ENCODE measurements around the gene PIK3R5. TPM values are rescaled to one million over a fixed set of nuclear protein-coding genes. Genes with fewer than 3 reads are reported as not detected.

Gene PIK3R5
- total RNA-seq, 1 donor from 2014 or later, result 0.25 TPM

DNA sequence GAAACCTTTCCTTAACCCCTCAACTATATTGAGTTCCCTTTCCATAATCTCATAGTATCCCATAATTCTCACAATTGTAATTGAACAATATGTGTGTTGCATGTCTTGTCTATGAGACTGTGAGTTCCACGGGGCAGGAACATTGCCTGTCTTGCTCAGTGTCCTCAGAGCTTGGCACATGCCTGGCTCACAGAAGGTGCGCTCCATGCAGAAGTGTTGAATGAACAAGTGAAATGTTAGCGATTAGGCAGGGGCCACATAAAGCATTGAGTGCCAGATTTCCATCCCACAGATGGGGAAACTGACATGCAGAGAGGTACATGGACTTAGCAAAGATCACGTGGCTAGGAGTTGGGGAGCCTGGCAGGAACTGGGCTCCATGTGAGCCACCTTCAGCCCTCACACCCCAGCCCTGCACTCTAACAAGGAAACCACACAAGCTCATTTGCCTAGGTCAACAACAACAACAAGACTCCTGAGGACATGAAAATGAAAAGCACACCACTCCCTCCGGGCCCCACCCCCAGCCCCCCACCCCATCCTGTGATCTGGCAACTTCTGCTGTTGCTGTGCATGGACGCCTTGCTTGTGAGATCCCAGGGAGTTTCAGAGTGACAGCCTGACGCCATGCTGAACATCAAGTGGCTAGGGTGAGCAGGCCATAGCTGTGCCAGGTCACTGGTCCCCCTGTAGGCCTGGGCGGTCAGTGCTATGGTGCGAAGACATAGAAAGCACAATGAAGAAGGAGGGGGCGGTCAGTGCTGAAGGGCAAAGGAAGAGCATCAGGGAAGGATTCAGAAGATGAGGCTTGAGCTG is 5.0 kb downstream of the PIK3R5 start:
- peaks cover 3% of the 10 kb centered on the region for H3K9me3 Mint-ChIP-seq
- H3K4me1 Mint-ChIP-seq, result no peaks in the 10 kb centered on the region
- H3K27ac Mint-ChIP-seq, result no peak overlapping the region
- H3K36me3 Mint-ChIP-seq, result no peaks in the 10 kb centered on the region
- TF ChIP-seq CTCF (IDR thresholded peaks at IDR 0.05; ENCODE audit: unreplicated experiment), result no peak
- peaks cover 92% of the 10 kb centered on the region for H3K27me3 Mint-ChIP-seq (ENCODE audit: low read depth)
- DNase-seq (ENCODE audit: low spot score in 2 of 2, unreplicated experiment in 2 of 2), result no peak
- no peak overlapping the region for H3K4me3 Mint-ChIP-seq

GRCh38 chr17:8959312-8959918 is 6.1 kb downstream of the PIK3R5 start:
- Mint-ChIP-seq H3K27ac (no peak overlapping the region), H3K9me3 (peaks cover 3% of the 10 kb centered on the region), H3K36me3 (no peaks in the 10 kb centered on the region), H3K4me1 (no peaks in the 10 kb centered on the region), H3K4me3 (no peak overlapping the region), H3K27me3 (ENCODE audit: low read depth) (peaks cover 87% of the 10 kb centered on the region)
- TF ChIP-seq CTCF (IDR thresholded peaks at IDR 0.05; ENCODE audit: unreplicated experiment), result no peak
- no peak for DNase-seq (ENCODE audit: low spot score in 2 of 2, unreplicated experiment in 2 of 2)

GRCh38 chr17:8957721-8958120 is 7.8 kb downstream of the PIK3R5 start:
- H3K27me3 Mint-ChIP-seq (ENCODE audit: low read depth), result peaks cover 79% of the 10 kb centered on the region
- no peak for DNase-seq (ENCODE audit: low spot score in 2 of 2, unreplicated experiment in 2 of 2)

DNA sequence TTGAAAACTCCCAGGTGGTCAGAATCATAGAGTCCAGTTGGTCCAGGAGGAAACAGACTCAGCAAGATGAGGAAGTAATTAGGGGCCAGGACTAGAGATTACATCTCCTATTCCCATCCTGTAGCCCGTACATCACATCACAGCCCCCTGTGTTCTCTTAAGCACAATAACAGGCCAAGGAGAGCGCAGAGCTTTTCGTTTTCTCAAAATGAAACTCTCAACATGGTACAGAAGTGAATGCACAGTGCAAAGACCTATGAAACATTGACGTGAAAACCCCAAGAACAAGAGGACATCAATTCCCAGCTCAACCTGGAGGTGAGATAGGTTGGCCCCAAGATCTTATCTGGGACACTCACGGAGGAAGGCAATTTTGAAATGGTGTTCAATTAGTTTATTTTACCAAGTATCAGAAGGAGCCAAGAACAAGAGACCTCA is 9.0 kb downstream of the PIK3R5 start:
- no peak overlapping the region for H3K27ac Mint-ChIP-seq
- DNase-seq (ENCODE audit: low spot score in 2 of 2, unreplicated experiment in 2 of 2), result no peak
- H3K36me3 Mint-ChIP-seq, result no peaks in the 10 kb centered on the region
- H3K27me3 Mint-ChIP-seq (ENCODE audit: low read depth), result peaks cover 76% of the 10 kb centered on the region
- no peak for TF ChIP-seq CTCF (IDR thresholded peaks at IDR 0.05; ENCODE audit: unreplicated experiment)
- H3K9me3 Mint-ChIP-seq, result peaks cover 4% of the 10 kb centered on the region
- no peak overlapping the region for H3K4me3 Mint-ChIP-seq
- no peaks in the 10 kb centered on the region for H3K4me1 Mint-ChIP-seq

More at GRCh38 chr17:8957721-8958120, 7.8 kb downstream of the PIK3R5 start:
- H3K36me3 Mint-ChIP-seq, result no peaks in the 10 kb centered on the region
- H3K4me1 Mint-ChIP-seq, result no peaks in the 10 kb centered on the region
- no peak for TF ChIP-seq CTCF (IDR thresholded peaks at IDR 0.05; ENCODE audit: unreplicated experiment)
- no peaks in the 10 kb centered on the region for H3K9me3 Mint-ChIP-seq
- H3K4me3 Mint-ChIP-seq, result no peak overlapping the region
- H3K27ac Mint-ChIP-seq, result no peak overlapping the region

DNA sequence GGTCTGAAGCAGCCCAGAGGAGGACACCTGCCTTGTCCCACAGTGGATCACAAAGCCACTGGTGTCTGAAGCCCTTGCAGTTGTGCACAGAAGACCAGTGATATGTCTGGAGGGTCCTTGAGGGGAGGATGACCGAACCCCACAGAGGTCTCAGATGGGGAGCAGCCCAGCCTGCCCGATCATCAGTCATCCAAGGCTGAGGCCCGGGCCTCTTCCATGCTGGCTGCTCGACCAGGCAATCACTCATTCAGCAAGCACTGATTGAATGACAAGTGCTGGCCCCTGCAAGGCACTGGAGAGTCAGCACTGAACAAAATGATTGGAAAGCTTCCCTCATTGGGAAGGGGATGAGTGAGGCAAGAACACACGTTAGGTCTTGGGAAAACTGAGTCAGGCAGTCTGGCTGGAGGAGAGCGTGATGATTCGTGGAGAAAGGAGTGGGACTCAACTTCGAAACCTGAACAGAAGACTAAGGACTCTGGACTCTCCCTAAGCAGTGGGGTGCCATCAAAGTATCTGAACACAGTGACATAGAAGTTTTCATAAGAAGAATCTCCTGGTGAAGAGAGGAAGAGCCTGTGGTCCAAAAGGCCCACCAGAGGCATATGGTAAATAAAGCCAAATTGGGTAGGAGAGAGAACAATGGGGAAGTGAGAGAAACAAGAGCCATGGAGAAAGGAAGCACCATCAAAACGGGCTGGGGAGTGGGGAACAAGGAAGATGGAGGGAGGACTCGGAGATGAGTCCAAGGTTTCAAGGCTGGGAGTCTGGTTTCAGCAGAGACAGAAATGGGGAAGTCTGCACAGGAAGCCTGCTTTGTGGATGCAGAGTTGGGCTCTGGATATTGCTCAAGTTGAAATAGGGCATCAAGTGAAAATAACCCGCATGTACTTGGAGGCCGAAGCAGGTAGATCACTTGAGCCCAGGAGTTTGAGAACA is 10.2 kb downstream of the PIK3R5 start:
- H3K27ac Mint-ChIP-seq, result no peak overlapping the region
- no peaks in the 10 kb centered on the region for H3K36me3 Mint-ChIP-seq
- H3K4me1 Mint-ChIP-seq, result no peaks in the 10 kb centered on the region
- no peak overlapping the region for H3K4me3 Mint-ChIP-seq
- peaks cover 4% of the 10 kb centered on the region for H3K9me3 Mint-ChIP-seq
- no peak for TF ChIP-seq CTCF (IDR thresholded peaks at IDR 0.05; ENCODE audit: unreplicated experiment)
- H3K27me3 Mint-ChIP-seq (ENCODE audit: low read depth), result peaks cover 80% of the 10 kb centered on the region
- DNase-seq (ENCODE audit: low spot score in 2 of 2, unreplicated experiment in 2 of 2), result no peak

Measured in mesothelial cell of epicardium (in vitro differentiated cells).